Measurements from ENCODE around the gene TBC1D3B. TPM values are rescaled to one million over a fixed set of nuclear protein-coding genes. Genes with fewer than 3 reads are reported as not detected.
"Not testable (repeated sequence)": the region's sequence is repeated elsewhere in the genome, so short reads cannot be mapped to it uniquely, and the experiment has no call there.

Gene TBC1D3B
- total RNA-seq, 2 donors from 2014 or later: not detected

DNA sequence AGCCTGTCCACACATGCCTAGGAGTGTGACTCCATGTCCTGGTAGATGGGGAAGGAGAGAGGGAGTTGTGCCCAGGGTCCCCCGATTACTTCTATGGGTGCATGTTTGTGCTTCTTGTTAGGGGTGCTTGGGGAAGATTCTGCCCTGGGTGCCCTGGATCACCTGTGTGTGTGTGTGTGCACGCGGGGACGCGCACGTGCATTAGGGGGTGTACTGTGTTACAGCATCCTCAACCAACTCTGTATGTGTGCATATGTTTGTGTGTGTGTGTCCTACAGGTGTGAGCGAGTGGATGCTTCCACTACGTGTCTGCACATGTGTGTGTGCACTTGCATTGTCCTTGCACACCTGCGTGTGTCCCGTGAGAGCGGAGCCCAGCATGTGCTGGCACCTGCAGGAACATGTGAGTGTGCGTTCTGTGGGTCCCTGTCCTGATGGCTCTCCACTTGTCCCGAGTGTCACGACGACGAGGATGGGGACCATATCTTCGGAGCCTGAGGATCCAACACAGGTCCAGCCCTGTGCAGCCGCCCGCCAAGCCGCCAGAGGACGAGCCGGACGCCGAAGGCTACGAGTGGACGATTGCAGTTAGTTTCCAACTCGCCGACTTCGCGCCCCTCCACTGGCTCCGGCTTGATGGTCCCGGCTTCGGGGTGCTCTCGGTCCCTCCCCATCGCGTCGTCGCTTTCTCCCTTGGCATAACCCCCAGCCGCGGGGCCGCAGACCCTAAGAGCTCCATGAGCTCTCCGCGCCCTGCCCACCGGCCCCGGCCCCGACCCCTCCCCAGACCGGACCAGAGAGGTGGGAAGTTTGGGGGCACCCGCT is 6.0 kb upstream of the TBC1D3B start:
- TF ChIP-seq, protein P1, sequence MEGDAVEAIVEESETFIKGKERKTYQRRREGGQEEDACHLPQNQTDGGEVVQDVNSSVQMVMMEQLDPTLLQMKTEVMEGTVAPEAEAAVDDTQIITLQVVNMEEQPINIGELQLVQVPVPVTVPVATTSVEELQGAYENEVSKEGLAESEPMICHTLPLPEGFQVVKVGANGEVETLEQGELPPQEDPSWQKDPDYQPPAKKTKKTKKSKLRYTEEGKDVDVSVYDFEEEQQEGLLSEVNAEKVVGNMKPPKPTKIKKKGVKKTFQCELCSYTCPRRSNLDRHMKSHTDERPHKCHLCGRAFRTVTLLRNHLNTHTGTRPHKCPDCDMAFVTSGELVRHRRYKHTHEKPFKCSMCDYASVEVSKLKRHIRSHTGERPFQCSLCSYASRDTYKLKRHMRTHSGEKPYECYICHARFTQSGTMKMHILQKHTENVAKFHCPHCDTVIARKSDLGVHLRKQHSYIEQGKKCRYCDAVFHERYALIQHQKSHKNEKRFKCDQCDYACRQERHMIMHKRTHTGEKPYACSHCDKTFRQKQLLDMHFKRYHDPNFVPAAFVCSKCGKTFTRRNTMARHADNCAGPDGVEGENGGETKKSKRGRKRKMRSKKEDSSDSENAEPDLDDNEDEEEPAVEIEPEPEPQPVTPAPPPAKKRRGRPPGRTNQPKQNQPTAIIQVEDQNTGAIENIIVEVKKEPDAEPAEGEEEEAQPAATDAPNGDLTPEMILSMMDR (IDR thresholded peaks at IDR 0.05): no peak
- no peaks in the 10 kb centered on the region for H3K27me3 ChIP-seq
- no peaks in the 10 kb centered on the region for H3K36me3 ChIP-seq
- peak overlapping the region; percentile 33 to 52 for H3K27ac ChIP-seq
- DNase-seq (ENCODE audit: low spot score): no peak
- peak overlapping the region; percentile 52 to 66 for H3K4me3 ChIP-seq
- peaks cover 0 to 18% of the 10 kb centered on the region in 2 donors for H3K4me1 ChIP-seq
- H3K9me3 ChIP-seq: no peaks in the 10 kb centered on the region

DNA sequence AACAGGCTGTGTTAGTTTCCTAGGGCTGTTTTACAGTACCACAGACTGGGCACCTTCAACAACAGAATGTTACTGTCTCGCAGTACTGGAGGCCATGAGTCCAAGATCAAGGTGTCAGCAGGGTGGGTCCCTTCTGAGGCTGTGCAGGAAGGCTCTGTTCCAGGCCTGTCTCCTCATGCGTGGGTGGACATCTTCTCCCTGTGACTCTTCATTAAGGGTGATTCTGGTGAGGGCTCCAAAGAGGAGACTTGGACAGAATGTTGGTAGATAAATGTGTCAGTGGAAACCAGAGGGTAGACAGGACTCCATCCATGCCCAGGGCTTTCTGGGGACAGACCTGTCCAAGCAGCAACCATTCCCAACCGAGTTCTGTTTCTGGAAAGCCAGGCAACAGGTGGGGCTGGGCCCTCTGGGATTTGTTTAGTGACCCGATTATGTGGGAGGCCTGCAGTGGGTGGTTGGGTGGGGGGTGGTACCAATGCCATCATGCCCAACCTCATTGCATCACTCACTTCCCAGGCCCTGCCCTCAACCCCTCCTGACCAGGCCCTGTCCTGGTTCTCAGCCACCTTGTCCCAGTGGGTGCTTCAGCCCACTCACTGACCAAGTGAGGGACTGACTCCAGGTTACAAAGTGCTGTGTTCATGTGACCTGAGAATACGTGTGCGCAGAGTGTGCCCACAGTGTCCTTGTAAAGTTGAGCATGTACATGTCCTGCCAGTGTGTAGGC is 5.2 kb upstream of the TBC1D3B start:
- H3K9me3 ChIP-seq; H3K36me3 ChIP-seq; H3K27me3 ChIP-seq; H3K4me3 ChIP-seq; H3K27ac ChIP-seq; DNase-seq (ENCODE audit: low spot score): not testable (repeated sequence)
- H3K4me1 ChIP-seq: peaks cover 0 to 18% of the 10 kb centered on the region in 2 donors

DNA sequence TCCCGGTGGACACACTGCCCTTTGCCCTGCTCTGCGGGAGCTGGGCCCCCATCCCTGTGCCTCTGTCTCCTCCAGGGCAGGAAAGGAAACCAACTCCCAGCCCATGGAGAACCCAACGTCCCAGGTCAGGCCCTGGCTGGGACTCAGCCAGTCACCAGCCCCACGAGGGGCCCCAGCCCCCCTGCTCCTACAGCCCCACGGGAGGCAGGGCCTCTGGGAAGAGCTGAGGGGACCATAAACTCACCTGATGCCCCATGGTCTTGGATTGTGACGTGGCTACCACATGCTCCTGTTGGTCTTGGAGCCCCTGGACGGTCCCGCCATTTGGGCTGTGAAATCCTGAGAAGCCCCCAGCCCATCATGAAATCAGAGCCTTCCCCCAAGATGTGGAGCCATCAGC is 7.6 kb downstream of the TBC1D3B start:
- not testable (repeated sequence) for H3K9me3 ChIP-seq; H3K4me3 ChIP-seq; H3K27me3 ChIP-seq; H3K27ac ChIP-seq; H3K36me3 ChIP-seq; DNase-seq (ENCODE audit: low spot score); H3K4me1 ChIP-seq

DNA sequence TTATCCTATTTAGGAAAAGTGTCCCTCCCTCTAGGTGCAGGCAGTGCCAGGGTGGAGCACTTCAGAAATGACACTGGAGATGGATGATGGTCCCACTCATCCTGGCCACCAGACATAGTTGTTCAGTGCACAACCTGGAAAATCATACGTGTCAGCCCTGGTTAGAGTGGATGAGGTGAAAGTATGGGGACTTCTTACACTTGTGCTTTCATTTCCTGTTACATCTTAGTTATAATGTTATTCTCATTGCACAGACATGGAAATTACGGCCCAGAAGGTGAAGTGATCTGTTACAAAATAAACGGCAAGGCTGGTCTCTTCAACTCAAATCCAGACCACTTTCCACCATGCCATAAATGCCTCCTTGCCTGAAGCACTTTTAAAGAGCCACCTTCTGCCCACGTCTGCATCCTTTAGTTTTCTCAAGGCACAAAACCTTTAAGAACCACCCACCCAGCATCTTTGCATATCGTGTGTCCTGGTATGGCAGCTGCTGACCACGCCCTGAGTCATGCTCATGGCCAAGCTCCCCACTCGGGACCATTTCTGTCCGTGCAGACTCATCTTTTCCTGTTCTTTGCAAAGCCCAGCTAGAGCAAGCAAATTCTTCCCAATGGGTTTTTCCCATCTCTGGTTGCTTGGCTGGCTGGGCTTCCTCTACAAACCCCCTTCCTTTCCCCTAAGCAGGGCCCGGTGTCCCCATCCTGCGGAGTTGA is 22.4 kb downstream of the TBC1D3B start:
- no peaks in the 10 kb centered on the region for H3K4me1 ChIP-seq
- H3K36me3 ChIP-seq: no peaks in the 10 kb centered on the region
- TF ChIP-seq, protein P1 (IDR thresholded peaks at IDR 0.05): no peak
- H3K27me3 ChIP-seq: no peaks in the 10 kb centered on the region
- DNase-seq (ENCODE audit: low spot score): no peak
- no peak overlapping the region for H3K4me3 ChIP-seq
- H3K27ac ChIP-seq: no peak overlapping the region
- H3K9me3 ChIP-seq: no peaks in the 10 kb centered on the region

DNA sequence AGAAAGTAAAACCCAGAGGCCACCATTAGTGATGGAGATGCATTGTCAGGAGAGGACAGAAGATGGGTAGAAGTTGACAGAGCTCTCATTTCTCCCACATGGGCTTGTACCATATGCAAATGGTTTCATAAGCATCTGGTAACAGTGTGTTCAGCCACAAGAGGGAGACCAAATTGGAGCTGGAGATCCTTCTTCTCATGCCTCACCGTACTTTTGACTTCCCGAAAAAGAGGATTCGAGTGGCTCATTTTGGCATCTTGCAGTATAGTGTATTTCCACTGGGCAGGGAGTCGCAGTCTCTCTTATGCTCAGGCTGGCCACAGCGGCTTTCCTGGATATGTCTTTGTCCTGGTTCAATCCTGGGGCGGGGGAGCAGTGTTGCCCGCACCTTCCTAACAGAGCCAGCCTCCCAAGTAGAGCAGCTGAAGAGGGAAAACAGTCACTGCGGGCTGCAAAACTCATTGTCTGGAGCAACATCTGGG is 23.8 kb downstream of the TBC1D3B start:
- H3K27me3 ChIP-seq: no peaks in the 10 kb centered on the region

DNA sequence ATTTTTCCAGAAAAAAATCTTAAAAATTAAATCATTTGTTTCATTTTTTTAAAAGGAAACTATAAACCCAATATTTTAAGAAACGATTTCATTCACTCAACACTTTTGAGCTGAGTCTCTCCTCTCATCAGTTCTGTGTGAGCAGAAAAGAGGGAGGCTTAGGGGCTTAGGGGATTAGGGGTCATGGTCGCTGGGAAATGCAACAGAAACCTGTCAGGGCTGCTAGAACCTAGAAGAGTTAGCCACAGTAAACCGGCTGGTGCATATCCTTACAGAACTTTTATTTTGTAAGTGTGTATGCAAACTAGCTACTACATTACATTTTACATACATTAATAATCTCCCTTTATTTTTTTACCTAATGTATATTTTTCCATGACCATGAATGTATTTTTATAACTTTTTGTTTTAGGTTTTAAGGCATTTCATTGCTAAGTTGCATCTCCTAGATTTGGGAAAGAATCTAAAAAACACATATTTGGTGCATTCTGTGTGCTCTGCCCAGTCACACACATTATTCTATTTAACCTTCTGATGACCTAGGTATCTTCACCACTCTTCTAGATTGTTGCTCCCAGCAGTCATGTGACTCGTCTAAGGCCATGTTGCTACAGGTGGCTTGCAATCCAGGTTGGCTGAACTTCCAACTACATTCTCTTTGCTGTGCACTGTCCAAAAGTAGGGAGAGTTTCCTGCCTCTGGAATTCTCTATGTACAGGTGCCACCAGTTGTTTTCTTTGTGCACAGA is 24.4 kb downstream of the TBC1D3B start:
- Histone ChIP-seq H3K27ac (no peak overlapping the region), H3K4me1 (no peaks in the 10 kb centered on the region), H3K27me3 (no peaks in the 10 kb centered on the region), H3K4me3 (no peak overlapping the region), H3K36me3 (no peaks in the 10 kb centered on the region), H3K9me3 (no peaks in the 10 kb centered on the region)
- TF ChIP-seq, protein P1 (IDR thresholded peaks at IDR 0.05): no peak
- no peak for DNase-seq (ENCODE audit: low spot score)

More for the DNA sequence above, 23.8 kb downstream of the TBC1D3B start:
- Histone ChIP-seq H3K36me3 (no peaks in the 10 kb centered on the region), H3K27ac (no peak overlapping the region), H3K9me3 (no peaks in the 10 kb centered on the region), H3K4me1 (no peaks in the 10 kb centered on the region), H3K4me3 (no peak overlapping the region)
- DNase-seq (ENCODE audit: low spot score): no peak
- TF ChIP-seq, protein P1 (IDR thresholded peaks at IDR 0.05): no peak

Data from right atrium auricular region (tissue), 2 donors.